ENCODE data around the gene NFE2L3.
"Not testable (repeated sequence)": the region's sequence is repeated elsewhere in the genome, so short reads cannot be mapped to it uniquely, and the experiment has no call there.

Gene NFE2L3

GRCh38 chr7:26117142-26117807 is 34.7 kb upstream of the NFE2L3 start:
- no peak for DNase-seq (ENCODE audit: low read depth)
- no peak overlapping the region for H3K4me3 ChIP-seq (replicated peaks; ENCODE audit: low read depth, low read length)
- no peak for TF ChIP-seq CTCF (IDR thresholded peaks at IDR 0.05; ENCODE audit: low read length, missing control alignments)

GRCh38 chr7:26117970-26118369 is 34.0 kb upstream of the NFE2L3 start:
- no peak for DNase-seq (ENCODE audit: low read depth)
- no peak for TF ChIP-seq CTCF (IDR thresholded peaks at IDR 0.05; ENCODE audit: low read length, missing control alignments)
- no peak overlapping the region for H3K4me3 ChIP-seq (replicated peaks; ENCODE audit: low read depth, low read length)

GRCh38 chr7:26122745-26123144 is 29.3 kb upstream of the NFE2L3 start:
- TF ChIP-seq CTCF (IDR thresholded peaks at IDR 0.05; ENCODE audit: low read length, missing control alignments) = no peak
- H3K4me3 ChIP-seq (replicated peaks; ENCODE audit: low read depth, low read length) = no peak overlapping the region
- DNase-seq (ENCODE audit: low read depth) = no peak

- not testable (repeated sequence) for H3K4me3 ChIP-seq (replicated peaks; ENCODE audit: low read depth, low read length); DNase-seq (ENCODE audit: low read depth)
These were observed 27.2 kb upstream of the NFE2L3 start for GRCh38 chr7:26124775-26125174.

- no peak for DNase-seq (ENCODE audit: low read depth)
These were observed 24.6 kb upstream of the NFE2L3 start for GRCh38 chr7:26127411-26127810.

GRCh38 chr7:26131056-26131589 is 20.9 kb upstream of the NFE2L3 start:
- no peak for TF ChIP-seq CTCF (IDR thresholded peaks at IDR 0.05; ENCODE audit: low read length, missing control alignments)
- no peak overlapping the region for H3K4me3 ChIP-seq (replicated peaks; ENCODE audit: low read depth, low read length)
- DNase-seq (ENCODE audit: low read depth) = no peak

More at GRCh38 chr7:26127411-26127810, 24.6 kb upstream of the NFE2L3 start:
- no peak for TF ChIP-seq CTCF (IDR thresholded peaks at IDR 0.05; ENCODE audit: low read length, missing control alignments)
- H3K4me3 ChIP-seq (replicated peaks; ENCODE audit: low read depth, low read length) = no peak overlapping the region

- no peak overlapping the region for H3K4me3 ChIP-seq (replicated peaks; ENCODE audit: low read depth, low read length)
- DNase-seq (ENCODE audit: low read depth) = no peak
- no peak for TF ChIP-seq CTCF (IDR thresholded peaks at IDR 0.05; ENCODE audit: low read length, missing control alignments)
These were observed 16.9 kb upstream of the NFE2L3 start for GRCh38 chr7:26135076-26135475.
